Stimulated activated CD8-positive, alpha-beta memory T cell treated with anti-CD3 and anti-CD28 coated beads, Interleukin-15, amount 100 ng/mL, for 1 hour (primary cell): Measurements from ENCODE around the gene ARAP2.

ENCODE experiments used
- DNase-seq: peaks from one replicate; pipeline ENCODE4 v3.0.0-alpha.2; 2020; ENCODE audit warnings: low read depth

The ARAP2 gene

DNA sequence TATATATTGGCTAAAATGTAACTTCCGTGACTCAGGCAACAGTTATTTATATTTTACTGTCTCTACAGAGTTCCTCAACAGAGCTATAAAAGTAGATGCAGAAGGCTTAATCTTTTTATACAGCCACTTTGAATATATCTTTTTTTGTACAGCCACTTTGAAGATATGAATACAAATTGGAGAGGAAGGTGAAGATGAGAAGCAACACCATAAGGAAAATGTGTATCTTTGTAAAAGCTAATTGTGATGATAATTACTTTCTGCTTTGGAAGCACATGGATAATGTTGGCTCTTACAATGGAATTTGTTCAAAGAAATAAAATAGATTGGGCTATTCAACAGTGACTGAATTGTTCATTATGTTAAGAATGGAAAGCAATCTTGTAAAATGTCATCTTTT lies 205.8 kb downstream of the ARAP2 start:
- no peak for DNase-seq

DNA sequence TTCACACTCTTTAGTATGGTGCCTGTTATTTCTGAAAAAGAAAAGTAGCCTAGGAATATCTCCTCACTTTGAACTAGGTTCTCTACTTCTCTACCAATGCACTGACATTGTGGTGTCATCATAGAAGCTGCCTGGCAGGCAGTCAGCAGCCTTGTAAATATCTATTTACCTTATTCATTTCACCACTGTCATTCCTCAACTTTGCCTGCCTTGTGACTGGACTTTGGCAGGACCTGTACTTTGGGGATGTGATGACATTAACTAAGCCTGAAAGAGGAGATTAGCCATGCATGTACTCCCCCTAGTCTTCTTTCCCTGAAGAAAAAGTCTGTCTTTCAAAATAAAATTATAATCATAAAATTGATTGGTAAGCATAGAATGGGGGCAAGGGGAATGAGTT lies 207.2 kb downstream of the ARAP2 start:
- no peak for DNase-seq

- no peak for DNase-seq
Measured at GRCh38 chr4:36029951-36030350, 214.4 kb downstream of the ARAP2 start.

DNA sequence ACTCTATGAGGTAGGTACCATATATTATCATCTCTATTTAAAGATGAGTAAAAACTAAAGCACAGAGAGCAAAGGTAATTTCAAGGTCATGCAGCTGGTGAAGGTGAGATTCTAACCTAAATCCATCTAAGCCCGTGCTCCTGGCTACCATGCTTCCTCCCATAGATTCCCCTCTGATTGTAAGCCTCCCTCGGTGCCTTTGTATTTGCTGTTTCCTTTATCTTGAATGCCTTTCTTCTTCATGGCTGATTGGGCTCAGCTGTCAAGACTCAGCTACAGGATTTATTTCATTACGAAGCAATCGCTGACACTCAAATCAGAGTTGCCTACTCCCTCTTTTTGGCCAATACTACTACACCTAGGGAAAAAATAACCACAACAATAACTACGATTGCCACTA lies 217.1 kb downstream of the ARAP2 start:
- no peak for DNase-seq

- DNase-seq: no peak
Measured at GRCh38 chr4:36026348-36026880, 217.9 kb downstream of the ARAP2 start.

- no peak for DNase-seq
Measured at GRCh38 chr4:36024901-36025660, 219.2 kb downstream of the ARAP2 start.

DNA sequence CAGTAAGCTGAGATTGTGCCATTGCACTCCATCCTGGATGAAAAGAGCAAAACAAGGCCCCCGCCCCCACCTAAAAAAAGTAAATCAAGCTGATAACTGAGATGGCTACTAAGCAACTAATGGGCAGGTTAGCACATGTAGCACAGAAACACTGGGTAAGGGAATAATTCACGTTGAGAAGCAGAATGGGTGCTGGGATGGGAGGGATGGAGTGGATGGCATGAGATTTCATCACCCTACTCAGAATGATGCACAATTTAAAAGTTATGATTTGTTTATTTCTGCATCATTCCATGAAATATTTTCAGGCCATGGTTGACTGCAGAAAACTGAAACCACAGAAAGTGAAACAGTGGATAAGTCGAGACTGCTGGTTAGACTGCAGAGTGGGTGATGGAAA lies 224.0 kb downstream of the ARAP2 start:
- no peak for DNase-seq
